ENCODE measurements around the gene CAV2. TPM values are rescaled to one million over a fixed set of nuclear protein-coding genes. Genes with fewer than 3 reads are reported as not detected.
A peak's percentile ranks its signal among the peaks of the same experiment; 100 is the strongest.

The CAV2 gene
- 50.1 TPM for polyA plus RNA-seq
- long read RNA-seq, donor 1, transcript CAV2-201 (3 exons, 3,301 nt): major isoform, 18 of 19 reads
- long read RNA-seq, donor 1, partial matches to known transcripts: 0 of 19 reads
- long read RNA-seq, donor 1, other reads (novel, unspliced or antisense): 0 of 19 reads
- long read RNA-seq, donor 2, transcript CAV2-201 (3 exons, 3,301 nt): major isoform, 24 of 33 reads
- long read RNA-seq, donor 2, transcript CAV2-203 (2 exons, 1,179 nt): minor isoform, 5 of 33 reads
- long read RNA-seq, donor 2, partial matches to known transcripts: 0 of 33 reads
- long read RNA-seq, donor 2, other reads (novel, unspliced or antisense): 0 of 33 reads
- long read RNA-seq, donor 3, transcript CAV2-201 (3 exons, 3,301 nt): major isoform, 26 of 32 reads
- long read RNA-seq, donor 3, partial matches to known transcripts: 0 of 32 reads
- long read RNA-seq, donor 3, other reads (novel, unspliced or antisense): 0 of 32 reads
- long read RNA-seq, donor 4, partial matches to known transcripts: 0 of 4 reads
- long read RNA-seq, donor 4, other reads (novel, unspliced or antisense): 0 of 4 reads
- long read RNA-seq, donor 5, transcript CAV2-201 (3 exons, 3,301 nt): major isoform, 5 of 8 reads
- long read RNA-seq, donor 5, partial matches to known transcripts: 0 of 8 reads
- long read RNA-seq, donor 5, other reads (novel, unspliced or antisense): 0 of 8 reads
- long read RNA-seq, donor 6, transcript CAV2-201 (3 exons, 3,301 nt): major isoform, 31 of 35 reads
- long read RNA-seq, donor 6, partial matches to known transcripts: 0 of 35 reads
- long read RNA-seq, donor 6, other reads (novel, unspliced or antisense): 0 of 35 reads
- long read RNA-seq, donor 7, transcript CAV2-201 (3 exons, 3,301 nt): major isoform, 14 of 14 reads
- long read RNA-seq, donor 7, partial matches to known transcripts: 0 of 14 reads
- long read RNA-seq, donor 7, other reads (novel, unspliced or antisense): 0 of 14 reads
- long read RNA-seq, donor 8, transcript CAV2-201 (3 exons, 3,301 nt): major isoform, 39 of 58 reads
- long read RNA-seq, donor 8, transcript CAV2-214 (2 exons, 787 nt): minor isoform, 8 of 58 reads
- long read RNA-seq, donor 8, partial matches to known transcripts: 7 of 58 reads
- long read RNA-seq, donor 8, other reads (novel, unspliced or antisense): 0 of 58 reads
- long read RNA-seq, donor 9, transcript CAV2-201 (3 exons, 3,301 nt): major isoform, 33 of 37 reads
- long read RNA-seq, donor 9, partial matches to known transcripts: 0 of 37 reads
- long read RNA-seq, donor 9, other reads (novel, unspliced or antisense): 0 of 37 reads
- long read RNA-seq, donor 10, transcript CAV2-201 (3 exons, 3,301 nt): major isoform, 32 of 35 reads
- long read RNA-seq, donor 10, partial matches to known transcripts: 0 of 35 reads
- long read RNA-seq, donor 10, other reads (novel, unspliced or antisense): 0 of 35 reads
- long read RNA-seq, donor 11, transcript CAV2-201 (3 exons, 3,301 nt): major isoform, 28 of 32 reads
- long read RNA-seq, donor 11, partial matches to known transcripts: 0 of 32 reads
- long read RNA-seq, donor 11, other reads (novel, unspliced or antisense): 0 of 32 reads

GRCh38 chr7:116499168-116500077, at the start of gene CAV2:
CAV2 (plus strand) TSS chr7:116499738; CDS start chr7:116499782, 44 bp downstream.
- no CpG with 5 or more reads among the region's 86 CpGs for WGBS (ENCODE audit: insufficient coverage, low lambda C conversion rate)
- Histone ChIP-seq H3K36me3 (ENCODE audit: control insufficient read depth, insufficient read depth, low read length) (no peaks in the 10 kb centered on the region), H3K27me3 (ENCODE audit: control insufficient read depth, insufficient read depth, low read length) (no peaks in the 10 kb centered on the region), H3K4me3 (ENCODE audit: low read length) (peak within 1 kb of the TSS; percentile 82), H3K27ac (ENCODE audit: low read length) (peak within 1 kb of the TSS; percentile 78), H3K9me3 (ENCODE audit: control insufficient read depth, low read depth, low read length) (no peaks in the 10 kb centered on the region), H3K4me1 (ENCODE audit: control insufficient read depth, insufficient read depth, low read length) (peaks cover 15% of the 10 kb centered on the region)
- DNase-seq: peak; percentile 70 to 83

GRCh38 chr7:116449950-116450349, 49.6 kb upstream of the CAV2 start:
- Histone ChIP-seq H3K4me3 (ENCODE audit: low read length) (no peak overlapping the region), H3K27me3 (ENCODE audit: control insufficient read depth, insufficient read depth, low read length) (no peaks in the 10 kb centered on the region), H3K27ac (ENCODE audit: low read length) (no peak overlapping the region), H3K4me1 (ENCODE audit: control insufficient read depth, insufficient read depth, low read length) (no peaks in the 10 kb centered on the region), H3K36me3 (ENCODE audit: control insufficient read depth, insufficient read depth, low read length) (no peaks in the 10 kb centered on the region), H3K9me3 (ENCODE audit: control insufficient read depth, low read depth, low read length) (no peaks in the 10 kb centered on the region)
- WGBS (ENCODE audit: insufficient coverage, low lambda C conversion rate): 100% methylated on average over 2 of the region's 4 CpGs
- DNase-seq: no peak

GRCh38 chr7:116451957-116452729, 47.4 kb upstream of the CAV2 start:
- H3K9me3 ChIP-seq (ENCODE audit: control insufficient read depth, low read depth, low read length): no peaks in the 10 kb centered on the region
- no peak for DNase-seq
- WGBS (ENCODE audit: insufficient coverage, low lambda C conversion rate): 88% methylated on average over 1 of the region's 2 CpGs
- H3K4me1 ChIP-seq (ENCODE audit: control insufficient read depth, insufficient read depth, low read length): no peaks in the 10 kb centered on the region
- no peaks in the 10 kb centered on the region for H3K27me3 ChIP-seq (ENCODE audit: control insufficient read depth, insufficient read depth, low read length)
- H3K4me3 ChIP-seq (ENCODE audit: low read length): no peak overlapping the region
- H3K36me3 ChIP-seq (ENCODE audit: control insufficient read depth, insufficient read depth, low read length): no peaks in the 10 kb centered on the region
- no peak overlapping the region for H3K27ac ChIP-seq (ENCODE audit: low read length)

- Histone ChIP-seq H3K4me1 (ENCODE audit: control insufficient read depth, insufficient read depth, low read length) (no peaks in the 10 kb centered on the region), H3K36me3 (ENCODE audit: control insufficient read depth, insufficient read depth, low read length) (no peaks in the 10 kb centered on the region), H3K4me3 (ENCODE audit: low read length) (no peak overlapping the region), H3K9me3 (ENCODE audit: control insufficient read depth, low read depth, low read length) (no peaks in the 10 kb centered on the region), H3K27ac (ENCODE audit: low read length) (no peak overlapping the region), H3K27me3 (ENCODE audit: control insufficient read depth, insufficient read depth, low read length) (no peaks in the 10 kb centered on the region)
- WGBS (ENCODE audit: insufficient coverage, low lambda C conversion rate): 100% methylated on average over 2 of the region's 2 CpGs
- DNase-seq: no peak
Measured at GRCh38 chr7:116454377-116454776, 45.2 kb upstream of the CAV2 start.

GRCh38 chr7:116455009-116455408, 44.5 kb upstream of the CAV2 start:
- no peaks in the 10 kb centered on the region for H3K4me1 ChIP-seq (ENCODE audit: control insufficient read depth, insufficient read depth, low read length)
- no peak overlapping the region for H3K27ac ChIP-seq (ENCODE audit: low read length)
- H3K27me3 ChIP-seq (ENCODE audit: control insufficient read depth, insufficient read depth, low read length): no peaks in the 10 kb centered on the region
- no peaks in the 10 kb centered on the region for H3K9me3 ChIP-seq (ENCODE audit: control insufficient read depth, low read depth, low read length)
- no peak for DNase-seq
- no peaks in the 10 kb centered on the region for H3K36me3 ChIP-seq (ENCODE audit: control insufficient read depth, insufficient read depth, low read length)
- no CpG with 5 or more reads among the region's 2 CpGs for WGBS (ENCODE audit: insufficient coverage, low lambda C conversion rate)
- H3K4me3 ChIP-seq (ENCODE audit: low read length): no peak overlapping the region

DNA sequence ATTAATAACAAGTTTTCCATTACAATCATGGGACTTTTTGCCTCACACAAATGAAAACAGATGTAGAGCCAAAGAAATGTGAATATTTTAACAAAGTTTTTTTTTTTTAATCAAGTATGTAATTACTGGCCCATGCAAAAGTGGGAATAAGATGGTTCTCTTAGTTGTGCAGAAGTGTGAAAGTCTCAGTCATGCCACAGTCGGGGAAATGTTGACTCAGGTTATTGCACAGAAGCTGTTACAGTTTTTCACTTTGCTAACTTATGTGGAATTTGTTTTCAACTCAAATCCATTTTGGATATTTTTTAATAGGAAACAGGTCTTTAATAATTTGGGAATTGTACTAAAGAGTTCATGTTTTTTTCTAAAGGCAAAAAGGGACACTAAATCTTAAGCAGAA, 44.0 kb upstream of the CAV2 start:
- no peak for DNase-seq
- Histone ChIP-seq H3K4me3 (ENCODE audit: low read length) (no peak overlapping the region), H3K27me3 (ENCODE audit: control insufficient read depth, insufficient read depth, low read length) (no peaks in the 10 kb centered on the region), H3K9me3 (ENCODE audit: control insufficient read depth, low read depth, low read length) (no peaks in the 10 kb centered on the region), H3K36me3 (ENCODE audit: control insufficient read depth, insufficient read depth, low read length) (no peaks in the 10 kb centered on the region), H3K4me1 (ENCODE audit: control insufficient read depth, insufficient read depth, low read length) (no peaks in the 10 kb centered on the region), H3K27ac (ENCODE audit: low read length) (no peak overlapping the region)
- no CpG with 5 or more reads among the region's 1 CpG for WGBS (ENCODE audit: insufficient coverage, low lambda C conversion rate)

DNA sequence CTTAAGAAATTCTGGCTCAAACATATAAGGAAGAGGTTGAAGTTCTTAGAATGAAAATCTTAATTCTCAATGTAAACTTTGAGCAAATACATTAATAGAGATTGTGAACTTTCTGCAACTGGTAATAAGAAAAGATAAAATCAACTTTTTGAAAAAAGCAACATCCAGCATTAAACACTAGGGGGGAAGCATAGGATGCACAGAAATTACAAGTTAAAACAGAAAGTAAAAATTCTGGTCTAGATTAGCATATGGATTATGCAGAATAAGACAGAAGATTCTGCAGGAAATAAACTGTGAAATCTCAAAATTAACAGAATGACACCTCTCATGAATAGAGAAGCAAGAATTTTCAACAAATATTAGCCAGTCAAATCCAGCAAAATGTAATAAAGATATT, 38.0 kb upstream of the CAV2 start:
- no peak overlapping the region for H3K27ac ChIP-seq (ENCODE audit: low read length)
- H3K36me3 ChIP-seq (ENCODE audit: control insufficient read depth, insufficient read depth, low read length): no peaks in the 10 kb centered on the region
- H3K9me3 ChIP-seq (ENCODE audit: control insufficient read depth, low read depth, low read length): no peaks in the 10 kb centered on the region
- no peak for DNase-seq
- H3K4me3 ChIP-seq (ENCODE audit: low read length): no peak overlapping the region
- H3K4me1 ChIP-seq (ENCODE audit: control insufficient read depth, insufficient read depth, low read length): no peaks in the 10 kb centered on the region
- no peaks in the 10 kb centered on the region for H3K27me3 ChIP-seq (ENCODE audit: control insufficient read depth, insufficient read depth, low read length)

DNA sequence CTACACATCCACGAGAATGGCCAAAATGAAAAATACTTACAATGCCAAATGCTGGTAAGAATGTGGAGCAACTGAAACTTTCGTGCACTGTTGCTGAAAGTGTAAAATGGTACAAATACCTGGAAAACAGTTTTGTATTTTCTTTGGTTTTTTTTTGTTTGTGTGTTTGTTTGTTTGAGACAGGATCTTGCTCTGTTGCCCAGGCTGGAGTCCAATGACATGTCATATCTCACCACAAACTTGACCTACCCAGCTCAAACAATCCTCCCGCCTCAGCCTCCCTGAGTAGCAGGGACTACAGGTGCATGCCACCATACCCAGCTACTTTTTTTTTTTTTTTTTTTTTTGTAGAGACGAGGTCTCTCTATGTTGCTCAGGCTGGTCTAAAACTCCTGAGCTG, 35.6 kb upstream of the CAV2 start:
- Histone ChIP-seq H3K27ac (ENCODE audit: low read length) (no peak overlapping the region), H3K4me3 (ENCODE audit: low read length) (no peak overlapping the region), H3K36me3 (ENCODE audit: control insufficient read depth, insufficient read depth, low read length) (no peaks in the 10 kb centered on the region), H3K4me1 (ENCODE audit: control insufficient read depth, insufficient read depth, low read length) (no peaks in the 10 kb centered on the region), H3K9me3 (ENCODE audit: control insufficient read depth, low read depth, low read length) (no peaks in the 10 kb centered on the region), H3K27me3 (ENCODE audit: control insufficient read depth, insufficient read depth, low read length) (no peaks in the 10 kb centered on the region)
- WGBS (ENCODE audit: insufficient coverage, low lambda C conversion rate): 100% methylated on average over 1 of the region's 4 CpGs
- DNase-seq: no peak

DNA sequence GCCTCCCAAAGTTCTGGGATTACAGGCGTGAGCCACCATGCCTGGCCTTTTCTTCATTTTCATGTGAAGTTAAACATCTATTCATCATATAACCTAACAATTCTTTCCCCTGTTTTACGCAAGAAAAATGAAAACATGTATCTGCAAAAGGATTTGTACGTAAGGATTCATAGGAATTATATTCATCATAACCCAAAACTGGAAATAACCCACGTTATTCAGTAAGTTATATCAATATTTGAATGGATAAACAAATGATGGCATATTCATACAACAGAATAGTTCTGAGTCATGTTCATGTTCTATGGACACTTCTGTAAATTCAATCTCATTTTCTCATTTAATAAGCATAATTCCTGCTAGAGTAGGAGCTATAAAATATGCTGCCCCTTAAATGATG, 35.2 kb upstream of the CAV2 start:
- no peak overlapping the region for H3K4me3 ChIP-seq (ENCODE audit: low read length)
- 100% methylated on average over 2 of the region's 4 CpGs for WGBS (ENCODE audit: insufficient coverage, low lambda C conversion rate)
- no peaks in the 10 kb centered on the region for H3K36me3 ChIP-seq (ENCODE audit: control insufficient read depth, insufficient read depth, low read length)
- H3K4me1 ChIP-seq (ENCODE audit: control insufficient read depth, insufficient read depth, low read length): no peaks in the 10 kb centered on the region
- H3K9me3 ChIP-seq (ENCODE audit: control insufficient read depth, low read depth, low read length): no peaks in the 10 kb centered on the region
- no peaks in the 10 kb centered on the region for H3K27me3 ChIP-seq (ENCODE audit: control insufficient read depth, insufficient read depth, low read length)
- no peak for DNase-seq
- H3K27ac ChIP-seq (ENCODE audit: low read length): no peak overlapping the region

Measured in large intestine (tissue), 12 donors.